ACC112 (cell line): ENCODE results near the gene TTC1.

Experiments
- H2AFZ ChIP-seq: fragments of 200-600 bp; sonication (generic); one replicate; pipeline ENCODE4 v1.6.0; 2017; ENCODE audit warnings: antibody characterized with exemption, low read length; ENCODE audit not compliant: unreplicated experiment
- H3K27ac ChIP-seq: fragments of 200-600 bp; sonication (generic); 2 replicates; pipeline ENCODE4 v1.5.1; 2014; ENCODE audit warnings: low read depth, mild to moderate bottlenecking, antibody characterized with exemption, low read length, moderate library complexity
- H3K27me3 ChIP-seq: fragments of 200-600 bp; sonication (generic); 2 replicates; pipeline ENCODE4 v1.6.1; 2014; ENCODE audit warnings: mild to moderate bottlenecking, antibody characterized with exemption, low read length, moderate library complexity, mixed read lengths; ENCODE audit not compliant: insufficient read depth
- H3K36me3 ChIP-seq: fragments of 200-600 bp; sonication (generic); 2 replicates; pipeline ENCODE4 v1.6.1; 2016; ENCODE audit warnings: mild to moderate bottlenecking, antibody characterized with exemption, low read length, moderate library complexity, mixed read lengths; ENCODE audit not compliant: insufficient read depth
- H3K4me1 ChIP-seq: fragments of 200-600 bp; sonication (generic); one replicate; pipeline ENCODE4 v1.6.1; 2016; ENCODE audit warnings: low read length, mixed read lengths; ENCODE audit not compliant: insufficient read depth, unreplicated experiment, control insufficient read depth
- H3K4me3 ChIP-seq: fragments of 200-600 bp; sonication (generic); 2 replicates; pipeline ENCODE4 v1.5.1; 2014; ENCODE audit warnings: mild to moderate bottlenecking, low read depth, low read length
- H3K79me2 ChIP-seq: fragments of 200-600 bp; sonication (generic); one replicate; pipeline ENCODE4 v1.6.0; 2016; ENCODE audit warnings: low read length; ENCODE audit not compliant: control insufficient read depth, unreplicated experiment, insufficient read depth

TTC1 gene

GRCh38 chr5:160108124-160108523 lies 99.2 kb downstream of the TTC1 start:
- Histone ChIP-seq H3K27me3 (no peaks in the 10 kb centered on the region), H3K36me3 (peaks cover 7% of the 10 kb centered on the region; the same call in 1 of the 2 replicates), H3K4me3 (no peak overlapping the region), H3K27ac (no peak overlapping the region), H3K4me1 (peaks cover 9% of the 10 kb centered on the region), H2AFZ (no peak overlapping the region), H3K79me2 (peaks cover 52% of the 10 kb centered on the region)
